ENCODE results near the gene TMEM273. TPM values are rescaled to one million over a fixed set of nuclear protein-coding genes. Genes with fewer than 3 reads are reported as not detected.

TMEM273 gene
- total and polyA plus RNA-seq, 2 of the 4 experiments (the other 2 are of a cell fraction) = not detected

DNA sequence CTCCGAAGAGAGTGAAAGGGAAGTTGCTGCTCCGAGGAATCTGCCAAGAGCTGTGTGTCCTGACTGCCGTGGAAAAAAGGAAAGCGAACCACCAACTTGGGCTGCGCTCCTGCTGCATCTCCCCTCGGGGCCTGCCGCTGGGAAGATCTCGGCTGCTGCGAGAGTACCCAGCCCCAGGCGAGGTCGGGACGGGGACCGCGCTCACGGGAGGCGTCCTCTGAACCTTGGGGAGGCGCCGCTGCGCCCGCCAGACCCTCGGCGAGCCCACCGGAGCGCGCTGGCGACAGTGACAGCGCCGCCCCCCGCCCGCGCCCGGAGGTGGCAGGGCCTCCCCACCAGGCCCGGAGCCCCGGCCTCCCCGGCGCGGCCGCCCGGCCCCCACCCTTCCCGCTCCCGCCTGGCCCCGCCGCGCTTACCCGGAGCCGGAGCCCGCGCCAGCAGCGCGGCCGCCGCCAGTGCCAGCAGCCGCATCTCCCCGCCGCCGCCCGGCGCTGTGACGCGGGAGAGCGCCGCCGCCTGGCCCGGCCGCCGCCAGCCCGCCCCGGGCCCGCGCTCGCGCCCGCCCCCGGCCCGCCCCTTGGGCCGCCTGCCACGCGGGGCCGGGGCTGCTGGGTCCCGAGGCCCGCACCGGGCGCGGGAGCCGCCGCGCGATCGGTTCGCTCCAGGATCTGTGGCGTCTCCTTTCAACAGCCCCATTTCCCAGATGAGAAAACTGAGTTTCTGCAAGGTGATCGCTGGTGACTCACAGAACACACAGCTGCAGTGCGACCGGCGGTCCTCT, 73.0 kb downstream of the TMEM273 start, which contains the start of gene VSTM4:
VSTM4 (minus strand) TSS at position 508 of the 781 bp plus-strand sequence; CDS start at position 471, 37 bp downstream.
- CTCF ChIA-PET = no interaction called here
- H3K27ac ChIP-seq (ENCODE audit: insufficient read depth, low read length) = peak within 1 kb of the TSS; percentile 86
- peak; percentile 59 for DNase-seq
- TF ChIP-seq MAZ (IDR thresholded peaks at IDR 0.05; ENCODE audit: borderline replicate concordance, low read depth, low read length) (peak; percentile 46; the same call in 1 of the 2 replicates), RCOR1 (IDR thresholded peaks at IDR 0.05; ENCODE audit: insufficient replicate concordance, low read length) (no peak), CEBPB (IDR thresholded peaks at IDR 0.05; ENCODE audit: low read depth, low read length) (no peak), FOS (IDR thresholded peaks at IDR 0.05; ENCODE audit: low read depth, low read length) (no peak), MXI1 (IDR thresholded peaks at IDR 0.05; ENCODE audit: borderline replicate concordance, low read depth, low read length) (no peak), MAFK (IDR thresholded peaks at IDR 0.05; ENCODE audit: low read depth, low read length) (no peak), SMC3 (IDR thresholded peaks at IDR 0.05; ENCODE audit: low read depth, low read length) (no peak), POLR2A (IDR thresholded peaks at IDR 0.05; ENCODE audit: low read depth, low read length) (peak; percentile 31; the same call in 1 of the 2 replicates), NFE2L2 (IDR thresholded peaks at IDR 0.05; ENCODE audit: low read depth, low read length) (no peak), RFX5 (IDR thresholded peaks at IDR 0.05; ENCODE audit: low read depth, low read length) (no peak)
- TF ChIP-seq, protein P1, sequence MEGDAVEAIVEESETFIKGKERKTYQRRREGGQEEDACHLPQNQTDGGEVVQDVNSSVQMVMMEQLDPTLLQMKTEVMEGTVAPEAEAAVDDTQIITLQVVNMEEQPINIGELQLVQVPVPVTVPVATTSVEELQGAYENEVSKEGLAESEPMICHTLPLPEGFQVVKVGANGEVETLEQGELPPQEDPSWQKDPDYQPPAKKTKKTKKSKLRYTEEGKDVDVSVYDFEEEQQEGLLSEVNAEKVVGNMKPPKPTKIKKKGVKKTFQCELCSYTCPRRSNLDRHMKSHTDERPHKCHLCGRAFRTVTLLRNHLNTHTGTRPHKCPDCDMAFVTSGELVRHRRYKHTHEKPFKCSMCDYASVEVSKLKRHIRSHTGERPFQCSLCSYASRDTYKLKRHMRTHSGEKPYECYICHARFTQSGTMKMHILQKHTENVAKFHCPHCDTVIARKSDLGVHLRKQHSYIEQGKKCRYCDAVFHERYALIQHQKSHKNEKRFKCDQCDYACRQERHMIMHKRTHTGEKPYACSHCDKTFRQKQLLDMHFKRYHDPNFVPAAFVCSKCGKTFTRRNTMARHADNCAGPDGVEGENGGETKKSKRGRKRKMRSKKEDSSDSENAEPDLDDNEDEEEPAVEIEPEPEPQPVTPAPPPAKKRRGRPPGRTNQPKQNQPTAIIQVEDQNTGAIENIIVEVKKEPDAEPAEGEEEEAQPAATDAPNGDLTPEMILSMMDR (conservative IDR thresholded peaks at IDR 0.05; ENCODE audit: low read depth, low read length) = no peak
- TF ChIP-seq, protein P2, sequence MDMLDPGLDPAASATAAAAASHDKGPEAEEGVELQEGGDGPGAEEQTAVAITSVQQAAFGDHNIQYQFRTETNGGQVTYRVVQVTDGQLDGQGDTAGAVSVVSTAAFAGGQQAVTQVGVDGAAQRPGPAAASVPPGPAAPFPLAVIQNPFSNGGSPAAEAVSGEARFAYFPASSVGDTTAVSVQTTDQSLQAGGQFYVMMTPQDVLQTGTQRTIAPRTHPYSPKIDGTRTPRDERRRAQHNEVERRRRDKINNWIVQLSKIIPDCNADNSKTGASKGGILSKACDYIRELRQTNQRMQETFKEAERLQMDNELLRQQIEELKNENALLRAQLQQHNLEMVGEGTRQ (IDR thresholded peaks at IDR 0.05; ENCODE audit: low read depth, low read length) = no peak
- TF ChIP-seq, protein P3, sequence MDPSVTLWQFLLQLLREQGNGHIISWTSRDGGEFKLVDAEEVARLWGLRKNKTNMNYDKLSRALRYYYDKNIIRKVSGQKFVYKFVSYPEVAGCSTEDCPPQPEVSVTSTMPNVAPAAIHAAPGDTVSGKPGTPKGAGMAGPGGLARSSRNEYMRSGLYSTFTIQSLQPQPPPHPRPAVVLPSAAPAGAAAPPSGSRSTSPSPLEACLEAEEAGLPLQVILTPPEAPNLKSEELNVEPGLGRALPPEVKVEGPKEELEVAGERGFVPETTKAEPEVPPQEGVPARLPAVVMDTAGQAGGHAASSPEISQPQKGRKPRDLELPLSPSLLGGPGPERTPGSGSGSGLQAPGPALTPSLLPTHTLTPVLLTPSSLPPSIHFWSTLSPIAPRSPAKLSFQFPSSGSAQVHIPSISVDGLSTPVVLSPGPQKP (IDR thresholded peaks at IDR 0.05; ENCODE audit: borderline replicate concordance, low read depth, low read length) = no peak

More for the DNA sequence above, 73.0 kb downstream of the TMEM273 start, which contains the start of gene VSTM4:
- peak within 1 kb of the TSS; percentile 95 for H2AFZ ChIP-seq (replicated peaks; ENCODE audit: low read length, poor library complexity)
- H4K20me1 ChIP-seq (ENCODE audit: insufficient read depth, low read length) = peaks cover 6% of the 10 kb centered on the region; the same call in 1 of the 2 replicates
- no TSS peak for BruUV-seq (replicated peaks)
- H4K5ac ChIP-seq (ENCODE audit: low read depth, low read length) = peak within 1 kb of the TSS; percentile 88
- peak within 1 kb of the TSS; percentile 57 to 94; a peak in 3 of 4 replicates for H4K8ac ChIP-seq (ENCODE audit: low read depth in 2 of 2, low read length in 2 of 2)
- peak; percentile 85 for ATAC-seq (ENCODE audit: low read depth)
- H2BK20ac ChIP-seq (ENCODE audit: low read depth, low read length) = peak within 1 kb of the TSS; percentile 82
- H3K79me1 ChIP-seq (ENCODE audit: low read depth in 1 of 2, low read length in 2 of 2) = peaks cover 0 to 41% of the 10 kb centered on the region in 2 experiments; a peak in 3 of 4 replicates
- H2BK5ac ChIP-seq (ENCODE audit: low read depth, low read length, poor library complexity, severe bottlenecking) = peak within 1 kb of the TSS; percentile 67
- peak within 1 kb of the TSS; percentile 62 for H2AK5ac ChIP-seq (ENCODE audit: low read depth, low read length)
- H3K4me1 ChIP-seq (ENCODE audit: control insufficient read depth, insufficient read depth, low read length) = peaks cover 17% of the 10 kb centered on the region; the same call in 1 of the 2 replicates
- in situ Hi-C loops (cut with MboI; ENCODE audit: low sequenced_read_pairs) (no loop called here), intact Hi-C loops (cut with micrococcal nuclease) (loop anchor here (2.0 to 10.0 kb wide), 2 partner anchors 134 to 180 kb away; partner anchors contain the start of gene C10orf71), dilution Hi-C loops (cut with HindIII; ENCODE audit: low sequenced_read_pairs, unreplicated experiment) (no loop called here)
- H3K4ac ChIP-seq (ENCODE audit: low read depth, low read length) = peak within 1 kb of the TSS; percentile 90
- H2BK15ac ChIP-seq (ENCODE audit: low read depth, low read length) = peak within 1 kb of the TSS; percentile 96; the same call in 1 of the 3 replicates
- H3K14ac ChIP-seq (replicated peaks; ENCODE audit: low read depth, low read length) = peak within 1 kb of the TSS; percentile 98
- peak within 1 kb of the TSS; percentile 98 for H3K23ac ChIP-seq (ENCODE audit: low read depth, low read length)
- H3K18ac ChIP-seq (ENCODE audit: low read depth, low read length) = peak within 1 kb of the TSS; percentile 82
- H3K9ac ChIP-seq (ENCODE audit: low read depth, low read length) = peak within 1 kb of the TSS; percentile 96
- peak within 1 kb of the TSS; percentile 89 for H2BK120ac ChIP-seq (ENCODE audit: low read depth, low read length)
- H3K36me3 ChIP-seq (ENCODE audit: control insufficient read depth, insufficient read depth, low read length) = no peaks in the 10 kb centered on the region; the same call in 1 of the 2 replicates
- H3K4me3 ChIP-seq (ENCODE audit: insufficient read depth, low read depth, low read length) = peak within 1 kb of the TSS; percentile 66
- POLR2A ChIA-PET (ENCODE audit: unreplicated experiment) = no interaction called here
- peak within 1 kb of the TSS; percentile 83 for H2AK9ac ChIP-seq (replicated peaks; ENCODE audit: low read depth, low read length, poor library complexity)
- WGBS, 2 experiments (ENCODE audit: extremely low coverage in 2 of 2, insufficient read length in 1 of 2) = 0% methylated on average over 41 of the region's 95 CpGs; no CpG with 5 or more reads in 1 of the 2 experiments
- no peaks in the 10 kb centered on the region for H3K9me3 ChIP-seq (ENCODE audit: control insufficient read depth, insufficient read depth, low read length)
- no peaks in the 10 kb centered on the region; the same call in 1 of the 2 replicates for H3K27me3 ChIP-seq (ENCODE audit: control insufficient read depth, insufficient read depth, low read length)
- peaks cover 4% of the 10 kb centered on the region; the same call in 1 of the 2 replicates for H3K9me1 ChIP-seq (ENCODE audit: insufficient read depth, low read length)
- H3K56ac ChIP-seq (ENCODE audit: extremely low read depth, insufficient read depth, low read length) = peak within 1 kb of the TSS; percentile 92
- peak within 1 kb of the TSS; percentile 84 for H4K91ac ChIP-seq (ENCODE audit: insufficient read depth, low read depth, low read length)
- H3K4me2 ChIP-seq (ENCODE audit: low read depth, low read length) = peak within 1 kb of the TSS; percentile 92
